Activated CD4-positive, alpha-beta T cell treated with anti-CD3 and anti-CD28 coated beads, Interleukin-2, Interleukin-6, amounts not matched to agents 100 ng/mL and 50 ng/mL, durations not matched to agents 16 hours and 8 hours (primary cell): ENCODE measurements around the gene TENM4.
"Not testable (repeated sequence)": the region's sequence is repeated elsewhere in the genome, so short reads cannot be mapped to it uniquely, and the experiment has no call there.

ENCODE experiments used
- DNase-seq: peaks from one replicate; pipeline ENCODE4 v3.0.0-alpha.2; 2020

Gene TENM4

DNA sequence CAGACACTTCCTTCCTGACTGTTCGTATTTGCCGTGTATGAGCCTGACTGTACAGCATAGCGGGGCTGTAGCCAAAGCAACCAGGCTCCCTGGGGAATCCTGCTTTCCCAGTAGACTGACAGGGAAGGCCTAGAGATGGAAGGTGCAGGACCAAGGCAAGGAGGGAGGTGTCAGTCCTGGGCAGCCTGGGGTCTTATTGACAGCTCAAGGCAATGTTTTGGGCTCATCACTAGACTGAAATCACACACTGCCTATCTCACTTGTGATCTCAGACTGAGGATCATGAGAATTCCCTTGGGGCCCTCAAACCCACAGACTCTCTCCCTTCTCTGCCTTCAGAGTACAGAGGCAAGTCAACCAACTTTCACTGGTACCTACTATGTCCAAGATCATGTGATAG lies 519.3 kb downstream of the TENM4 start:
- DNase-seq: no peak

DNA sequence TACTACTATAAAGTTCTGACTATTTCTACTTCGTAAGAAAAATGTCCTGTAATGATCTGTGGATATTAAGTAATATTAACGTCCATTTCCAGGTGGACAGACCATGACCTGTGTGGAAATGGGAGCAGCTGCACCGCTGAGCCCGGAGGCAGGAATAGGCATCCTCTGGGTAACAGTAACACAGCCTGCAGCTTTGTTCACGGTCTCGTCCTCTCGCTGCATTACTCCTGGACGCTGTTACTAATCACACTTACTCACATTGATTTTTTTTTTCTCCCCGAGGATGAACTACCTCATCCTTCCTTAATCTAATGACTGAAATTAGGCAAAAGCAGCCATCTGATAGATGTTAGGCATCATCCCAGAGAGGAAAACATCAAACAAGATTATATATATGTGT lies 520.5 kb downstream of the TENM4 start:
- DNase-seq: no peak

DNA sequence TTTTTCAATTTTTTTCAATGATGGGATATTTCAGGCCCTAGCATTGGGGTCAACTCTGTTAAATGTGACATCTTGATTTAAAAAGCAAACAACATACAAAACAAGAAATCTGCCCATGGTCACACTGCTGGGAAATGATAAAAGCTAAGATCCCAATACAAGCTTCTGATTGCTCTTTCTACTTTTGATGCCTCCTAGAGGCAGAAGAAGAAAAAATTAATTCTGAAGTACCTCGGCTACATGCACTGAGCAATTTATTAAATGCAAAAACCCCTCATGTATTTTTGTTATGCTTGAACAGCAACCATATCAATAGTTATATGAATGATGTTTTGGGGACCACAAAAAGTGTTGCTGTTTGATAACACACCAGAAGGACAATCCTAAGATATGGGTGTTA lies 524.1 kb downstream of the TENM4 start:
- no peak for DNase-seq

DNA sequence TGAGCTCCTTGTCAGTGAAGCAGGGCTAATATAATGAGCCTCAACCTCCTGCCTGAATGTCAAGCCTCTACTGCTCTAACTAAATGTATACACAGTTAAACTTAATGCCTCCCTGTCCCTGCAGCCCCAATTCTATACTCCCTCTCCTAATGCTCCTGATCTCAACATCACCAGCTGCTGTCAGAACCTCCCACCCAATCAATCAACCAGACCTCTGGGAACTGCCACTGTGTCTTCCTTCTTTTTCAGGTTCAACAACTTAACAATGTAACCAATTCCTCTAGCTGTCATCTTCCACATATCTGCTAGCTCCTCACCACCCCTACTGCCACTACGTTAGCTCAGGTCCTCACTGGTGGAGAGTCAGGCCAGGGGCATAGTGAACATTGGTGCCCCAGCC lies 526.3 kb downstream of the TENM4 start:
- no peak for DNase-seq

DNA sequence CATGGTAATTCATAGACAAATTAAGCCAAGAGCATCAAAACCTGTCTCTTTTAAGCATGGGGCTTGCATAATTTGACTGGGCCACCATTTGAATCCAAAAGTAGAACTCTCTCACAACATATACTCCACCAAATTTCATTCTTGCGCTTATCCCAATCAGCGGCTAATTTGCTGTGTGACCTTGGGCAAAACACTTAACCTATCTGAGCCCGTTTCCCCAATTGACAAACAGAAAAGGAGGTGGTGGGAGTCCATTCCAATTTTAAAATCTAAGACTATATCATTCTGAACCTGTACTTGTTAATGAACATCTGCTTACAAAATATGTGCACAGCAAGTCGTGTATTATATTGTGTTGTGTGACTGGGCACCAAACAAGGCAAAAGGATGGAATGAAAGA lies 528.1 kb downstream of the TENM4 start:
- no peak for DNase-seq

DNA sequence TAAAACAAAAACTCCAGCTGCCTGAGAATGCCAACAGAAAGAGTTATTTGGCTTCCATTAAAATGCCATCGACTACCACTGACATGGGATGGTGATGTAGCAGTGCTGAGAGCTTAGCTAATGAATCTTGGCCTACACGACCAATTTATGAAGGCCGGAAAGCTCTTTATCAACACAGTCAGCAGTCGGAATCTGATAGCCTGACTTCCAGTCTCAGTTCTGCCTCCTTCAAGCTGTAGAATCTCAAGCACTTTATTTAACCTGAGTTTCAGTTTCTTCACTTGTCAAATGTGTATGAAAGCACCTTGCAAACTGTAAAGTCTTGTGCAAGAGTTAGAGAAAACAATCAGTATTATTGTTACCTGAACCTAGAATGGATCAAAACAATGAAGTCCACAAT lies 530.5 kb downstream of the TENM4 start:
- no peak for DNase-seq

DNA sequence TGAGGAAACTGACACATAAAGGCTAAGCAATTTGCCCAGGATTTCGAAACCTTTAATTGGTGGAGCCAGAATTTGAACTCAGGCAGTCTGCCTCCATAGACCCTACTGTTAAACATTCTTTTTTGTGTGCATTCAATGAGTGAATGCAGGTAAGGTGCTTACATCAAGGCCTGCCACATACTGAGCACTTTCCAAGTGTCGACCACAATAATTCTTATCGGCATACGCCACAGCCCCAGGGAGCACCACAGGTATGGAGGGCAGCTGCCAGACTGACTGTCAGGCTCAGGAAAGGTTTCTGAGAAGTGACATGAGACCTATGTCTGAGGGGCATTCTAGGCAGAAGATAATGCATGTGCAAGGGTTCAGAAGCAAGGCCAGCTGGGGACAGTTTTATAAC lies 531.4 kb downstream of the TENM4 start:
- no peak for DNase-seq

DNA sequence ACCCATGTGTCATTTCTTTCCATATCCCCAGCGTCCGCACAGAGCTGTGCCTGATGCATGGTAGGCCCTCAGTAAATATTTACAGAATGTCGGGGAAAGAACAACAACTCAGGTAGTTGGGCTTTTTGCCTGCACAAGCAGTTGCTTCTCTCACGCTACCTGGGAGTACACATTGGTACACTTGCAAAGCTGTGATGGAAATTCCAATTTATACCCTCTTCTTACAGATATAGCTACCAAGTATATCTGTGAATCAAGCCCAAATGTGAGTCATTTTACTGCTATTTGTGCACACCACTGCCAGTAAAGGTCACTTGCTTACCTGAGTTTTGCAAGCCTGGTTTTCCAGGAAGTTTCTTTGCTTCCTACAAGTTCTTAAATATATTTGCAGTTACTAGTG lies 533.2 kb downstream of the TENM4 start:
- no peak for DNase-seq

DNA sequence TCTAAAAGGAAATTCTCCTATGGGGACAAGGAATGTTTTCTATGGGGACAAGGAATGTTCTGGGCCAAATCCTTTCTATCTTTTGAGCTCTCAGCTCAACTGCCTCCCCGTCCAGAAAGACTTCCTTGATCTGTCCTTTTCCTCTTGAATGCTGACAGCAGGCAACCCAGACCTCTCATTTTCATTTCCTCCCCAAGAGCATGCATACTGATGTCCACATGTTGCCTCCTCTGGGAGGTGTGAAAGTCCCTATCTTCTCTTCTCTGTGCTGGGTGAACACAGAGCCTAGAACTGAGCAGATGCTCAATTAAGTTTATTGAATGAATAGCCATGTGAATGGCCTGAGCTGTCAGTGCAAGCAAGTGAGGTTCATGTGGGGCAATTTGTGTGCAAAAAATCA lies 534.3 kb downstream of the TENM4 start:
- no peak for DNase-seq

DNA sequence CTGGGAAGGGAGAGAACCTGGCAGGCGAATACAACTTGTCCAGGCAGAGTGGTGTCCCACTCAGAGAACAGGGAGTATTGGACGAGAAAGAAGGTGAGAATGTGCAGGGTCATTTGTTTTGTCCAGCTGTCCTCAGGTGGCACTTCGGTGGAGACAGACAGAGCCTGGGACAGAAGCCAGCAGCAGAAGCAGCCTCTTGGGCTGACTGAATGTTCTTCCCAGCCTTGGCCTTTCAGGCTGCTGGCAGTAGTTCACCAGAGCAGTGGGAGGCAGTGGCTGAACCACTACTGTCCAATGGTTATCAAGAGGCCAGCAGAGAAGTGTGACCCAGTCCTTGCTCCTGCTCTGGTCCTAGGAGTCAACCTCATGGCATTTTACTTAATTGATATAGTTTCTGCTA lies 535.1 kb downstream of the TENM4 start:
- no peak for DNase-seq

DNA sequence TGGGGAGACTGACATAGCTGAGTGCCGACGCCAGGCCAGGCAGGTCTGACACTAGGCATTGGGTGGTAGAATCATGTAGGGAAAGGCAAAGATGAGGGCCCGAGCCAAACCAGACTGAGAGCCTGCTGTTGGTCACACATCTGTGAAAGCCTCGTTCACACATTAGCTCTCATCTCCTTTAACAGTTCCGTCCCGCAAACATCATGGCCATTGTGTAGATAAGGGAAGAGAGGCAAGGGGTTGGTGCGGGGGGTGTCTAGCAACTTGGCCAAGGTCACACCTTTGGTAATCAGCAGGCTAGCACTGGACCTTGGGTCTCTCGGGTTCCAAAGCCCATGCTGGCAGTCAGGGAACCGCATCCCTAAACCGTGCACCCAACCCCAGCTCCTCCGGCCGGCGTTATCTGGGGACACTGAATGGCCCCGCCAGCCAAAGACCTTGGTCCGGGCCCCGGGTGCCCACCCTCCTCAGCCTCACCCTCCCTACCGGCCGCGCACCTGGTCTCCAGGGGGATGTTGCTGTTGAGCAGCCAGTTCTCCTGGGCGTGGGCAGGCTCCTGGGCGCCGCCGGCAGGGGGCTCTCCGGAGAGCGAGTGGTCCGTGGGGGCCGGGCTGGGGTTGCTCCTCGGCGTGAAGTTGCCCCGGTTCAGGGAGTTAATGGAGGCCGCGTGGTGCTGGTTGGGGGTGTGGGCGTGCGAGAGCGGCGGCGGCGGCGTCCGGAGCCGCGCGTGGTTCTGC lies 537.9 kb downstream of the TENM4 start:
- no peak for DNase-seq

DNA sequence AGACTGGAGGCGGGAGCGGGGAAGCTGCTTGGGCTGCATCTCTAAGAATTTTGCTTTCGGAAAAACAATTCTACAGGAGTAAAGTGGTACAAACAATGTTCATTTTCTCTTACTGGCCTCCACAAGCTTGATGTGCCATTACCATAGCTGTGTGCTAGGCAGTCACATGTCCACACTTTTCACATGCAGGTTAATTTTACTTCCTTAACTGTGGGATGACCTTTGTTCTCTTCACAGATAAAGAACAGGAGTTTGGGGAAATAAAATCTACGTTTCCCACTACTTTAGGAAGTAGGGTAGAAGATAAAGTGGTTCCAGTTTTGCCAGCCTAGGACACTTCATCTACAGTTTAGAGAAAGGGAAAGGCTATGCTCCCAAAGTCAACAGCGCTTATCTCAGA lies 539.0 kb downstream of the TENM4 start:
- DNase-seq: no peak

DNA sequence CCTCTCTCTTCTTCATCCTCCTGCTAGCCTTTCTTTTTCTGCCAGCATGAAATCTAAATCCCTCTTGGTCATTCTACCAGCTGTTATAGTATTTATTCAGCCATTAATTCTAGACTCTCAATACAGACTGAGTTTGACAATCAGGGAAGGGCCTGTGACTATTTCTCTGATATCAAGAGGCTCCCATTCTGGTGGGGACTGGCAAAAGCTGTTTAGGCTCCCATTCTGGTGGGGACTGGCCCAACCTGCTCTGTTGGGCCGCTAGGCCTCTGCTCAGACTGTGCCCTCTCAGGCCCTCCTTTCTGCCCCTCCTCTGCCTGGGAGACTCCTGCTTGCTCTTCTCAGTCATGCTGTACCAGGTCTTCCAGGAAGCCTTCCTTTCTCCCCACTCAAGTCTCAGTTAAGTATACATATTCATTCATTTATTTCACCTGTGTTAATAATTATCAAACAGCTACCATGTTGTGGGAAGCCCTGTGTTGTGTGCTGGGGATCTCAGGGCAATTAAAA lies 542.5 kb downstream of the TENM4 start:
- DNase-seq: no peak

DNA sequence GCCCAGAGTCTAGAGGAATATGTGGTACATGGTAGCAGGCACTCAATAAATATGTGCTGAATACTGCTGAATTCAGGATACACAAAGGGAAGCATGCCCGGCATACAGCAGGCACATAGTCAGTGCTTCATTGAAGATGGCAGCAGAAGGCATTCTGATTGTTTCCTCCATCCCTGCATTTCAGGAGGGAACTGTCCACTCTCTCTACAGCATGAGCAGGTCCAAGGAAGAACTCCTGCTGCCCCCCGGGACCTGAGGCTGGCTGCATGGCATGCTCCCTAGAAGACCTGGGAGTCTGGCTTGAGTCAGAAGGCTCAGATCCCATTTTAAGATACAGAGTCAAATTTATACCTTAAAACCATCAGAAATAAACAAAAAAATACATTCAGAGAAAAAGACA lies 546.8 kb downstream of the TENM4 start:
- DNase-seq: no peak

DNA sequence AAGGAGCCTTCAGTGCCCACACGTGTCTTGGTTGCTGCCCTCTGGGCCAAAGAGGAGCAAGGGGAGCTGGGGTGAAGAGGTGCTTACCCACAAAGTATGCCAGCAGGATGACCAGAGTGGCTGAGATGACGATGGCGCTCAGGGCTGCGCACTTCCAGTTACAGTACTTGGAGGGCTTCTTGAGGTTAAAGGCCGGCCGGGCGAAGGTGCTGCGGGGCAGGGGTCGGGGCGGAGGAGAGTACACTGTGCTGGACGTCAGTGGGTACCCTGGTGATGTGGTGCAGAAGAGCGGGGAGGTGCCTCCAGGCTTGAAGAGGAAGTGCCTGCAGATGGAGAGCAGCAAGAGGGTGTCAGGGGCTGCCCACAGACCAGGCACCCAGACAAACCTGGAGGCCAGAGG lies 551.1 kb downstream of the TENM4 start:
- no peak for DNase-seq

DNA sequence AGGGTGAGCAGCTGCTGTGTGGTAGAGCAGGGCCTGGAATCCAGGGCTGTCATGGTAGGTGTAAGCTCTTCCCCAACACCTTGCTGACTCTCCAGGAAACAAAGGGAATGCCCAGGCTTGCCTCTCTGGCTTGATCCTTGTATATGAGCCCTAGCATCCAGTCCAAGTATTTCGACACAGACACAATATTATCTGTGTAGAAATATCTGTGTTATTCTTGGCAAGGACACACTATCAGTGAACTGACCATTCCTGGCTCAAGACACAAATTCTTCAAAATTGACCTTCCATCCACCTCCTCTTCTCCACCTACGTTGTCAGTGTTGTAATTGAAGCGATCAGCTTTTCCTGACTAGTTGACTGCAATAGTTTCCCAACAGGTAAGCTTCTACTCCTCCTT lies 554.2 kb downstream of the TENM4 start:
- DNase-seq: no peak

DNA sequence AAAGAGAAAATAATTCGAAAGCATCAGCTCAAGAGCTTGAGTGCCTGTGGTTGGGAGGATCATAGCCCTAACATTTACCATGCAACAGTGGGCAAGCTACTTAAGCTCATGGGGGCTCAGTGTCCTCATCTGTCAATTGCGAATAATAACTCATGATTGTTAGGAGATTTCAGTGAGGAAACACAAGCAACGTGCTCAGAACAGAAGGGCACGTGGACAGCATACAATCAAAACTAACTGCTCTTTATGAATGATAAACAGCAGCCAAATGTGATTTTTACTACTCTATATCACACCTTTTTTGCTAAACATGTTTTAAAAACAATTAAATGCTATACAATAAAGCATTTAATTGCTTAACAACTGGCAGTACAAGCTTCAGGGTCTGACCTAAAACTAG lies 556.1 kb downstream of the TENM4 start:
- DNase-seq: no peak

DNA sequence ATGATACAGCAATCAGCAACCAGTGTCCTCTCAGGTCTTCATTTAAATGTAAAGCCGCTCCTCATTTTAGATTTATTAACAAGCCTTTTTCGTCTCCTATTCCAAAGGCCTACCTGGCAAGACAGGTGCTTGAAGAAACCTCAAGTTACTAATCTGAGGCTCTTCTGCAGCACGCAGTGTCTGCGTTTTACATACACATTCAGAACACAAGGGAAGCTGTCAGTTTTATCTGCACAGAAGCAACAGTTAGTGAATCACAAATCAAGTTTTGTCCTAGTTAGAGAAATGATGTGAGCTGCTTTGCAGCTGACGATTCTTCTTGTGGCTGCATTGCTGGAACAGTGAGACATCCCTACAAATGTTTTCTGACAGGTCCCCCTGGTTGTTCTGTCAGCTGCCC lies 557.3 kb downstream of the TENM4 start:
- no peak for DNase-seq

DNA sequence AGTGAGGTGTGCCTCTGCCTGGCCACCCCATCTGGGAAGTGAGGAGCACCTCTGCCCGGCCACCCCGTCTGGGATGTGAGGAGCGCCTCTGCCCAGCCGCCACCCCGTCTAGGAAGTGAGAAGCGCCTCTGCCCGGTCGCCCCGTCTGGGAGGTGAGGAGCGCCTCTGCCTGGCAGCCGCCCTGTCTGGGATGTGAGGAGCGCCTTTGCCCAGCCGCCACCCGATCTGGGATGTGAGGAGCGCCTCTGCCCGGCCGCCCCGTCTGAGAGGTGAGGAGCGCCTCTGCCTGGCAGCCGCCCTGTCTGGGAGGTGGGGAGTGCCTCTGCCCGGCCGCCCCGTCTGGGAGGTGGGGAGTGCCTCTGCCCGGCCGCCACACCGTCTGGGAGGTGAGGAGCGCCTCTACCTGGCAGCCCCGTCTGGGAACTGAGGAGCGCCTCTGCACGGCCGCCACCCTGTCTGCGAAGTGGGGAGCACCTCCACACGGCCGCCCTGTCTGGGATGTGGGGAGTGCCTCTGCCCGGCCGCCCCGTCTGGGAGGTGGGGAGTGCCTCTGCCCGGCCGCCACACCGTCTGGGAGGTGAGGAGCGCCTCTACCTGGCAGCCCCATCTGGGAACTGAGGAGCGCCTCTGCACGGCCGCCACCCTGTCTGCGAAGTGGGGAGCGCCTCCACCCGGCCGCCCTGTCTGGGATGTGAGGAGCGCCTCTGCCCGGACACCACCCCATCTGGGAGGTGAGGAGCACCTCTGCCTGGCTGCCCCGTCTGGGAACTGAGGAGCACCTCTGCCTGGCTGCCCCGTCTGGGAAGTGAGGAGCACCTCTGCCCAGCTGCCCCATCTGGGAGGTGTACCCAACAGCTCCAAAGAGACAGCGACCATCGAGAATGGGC lies 561.5 kb downstream of the TENM4 start:
- DNase-seq: not testable (repeated sequence)

DNA sequence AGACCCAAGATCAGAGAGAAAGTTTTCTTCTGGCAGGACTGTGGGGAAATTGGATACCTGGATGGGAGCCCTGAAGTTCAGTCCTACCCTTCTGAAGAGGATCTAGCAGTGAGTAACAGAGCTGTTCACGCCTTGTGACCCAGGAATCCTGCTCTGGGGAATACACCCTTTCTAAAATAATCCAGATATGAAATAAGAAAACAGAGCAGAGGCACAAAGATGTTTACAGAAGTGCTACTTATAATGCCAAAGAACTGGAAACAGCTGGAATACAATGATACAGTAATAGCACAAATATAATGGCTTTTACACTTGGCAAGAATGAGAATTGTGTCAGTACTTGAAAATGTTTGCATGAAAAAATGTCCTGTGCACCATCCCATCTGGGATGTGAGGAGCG lies 562.2 kb downstream of the TENM4 start:
- DNase-seq: no peak

DNA sequence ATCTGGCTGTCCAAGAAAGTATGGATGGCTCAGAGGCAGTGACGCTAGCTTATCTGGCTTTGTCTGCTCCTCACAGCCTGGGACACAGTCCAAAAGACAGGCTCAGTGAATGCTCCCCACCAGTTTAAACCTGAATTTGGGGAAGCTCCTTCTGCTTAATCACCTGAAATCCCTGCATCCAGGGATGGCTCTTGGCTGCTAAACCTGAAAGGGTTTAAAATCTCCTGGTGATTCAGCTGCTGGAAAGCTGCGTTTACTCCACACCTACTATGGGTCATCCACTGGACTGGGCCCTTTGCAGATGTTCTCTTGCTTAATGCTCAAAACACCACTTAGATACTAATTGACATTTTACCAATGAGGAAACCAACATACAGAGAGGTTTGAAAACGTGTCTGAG lies 564.2 kb downstream of the TENM4 start:
- DNase-seq: no peak

DNA sequence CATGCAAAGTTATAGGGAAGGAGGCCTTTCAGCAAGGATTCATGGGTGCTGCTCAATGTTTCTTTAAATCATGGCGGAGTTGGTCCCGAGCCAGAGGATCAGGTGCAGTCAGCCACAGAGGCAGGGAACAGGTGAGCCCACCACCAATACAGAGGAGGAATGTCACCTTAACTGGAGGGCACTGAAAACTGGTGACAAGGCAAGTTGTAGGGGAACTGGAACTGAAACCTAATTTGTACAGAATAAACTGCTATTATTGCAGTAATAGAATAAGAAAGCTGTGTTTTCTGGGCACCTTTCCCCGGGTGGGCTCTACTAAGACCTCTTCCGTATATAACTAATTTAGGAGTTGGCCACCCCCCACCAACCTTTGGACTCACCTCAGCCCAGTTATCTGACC lies 570.2 kb downstream of the TENM4 start:
- DNase-seq: no peak

DNA sequence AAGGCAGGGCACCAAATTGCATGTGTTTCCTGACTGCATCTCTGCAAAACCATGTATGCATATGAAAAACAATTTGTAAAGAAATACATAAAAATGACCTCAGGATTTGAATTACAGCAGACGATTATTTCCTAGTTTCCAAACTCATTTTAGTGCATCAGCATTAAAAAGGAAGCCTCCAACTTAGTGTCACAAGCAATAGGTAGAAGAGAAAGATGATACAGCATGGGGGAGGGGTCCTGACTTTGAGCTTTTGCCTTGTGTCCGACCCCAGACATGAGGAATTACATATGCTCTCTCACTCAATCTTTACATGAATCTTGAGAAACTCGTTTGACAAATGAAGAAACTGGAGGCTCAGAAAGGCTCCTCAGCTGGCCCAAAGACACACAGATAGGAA lies 571.5 kb downstream of the TENM4 start:
- DNase-seq: no peak

DNA sequence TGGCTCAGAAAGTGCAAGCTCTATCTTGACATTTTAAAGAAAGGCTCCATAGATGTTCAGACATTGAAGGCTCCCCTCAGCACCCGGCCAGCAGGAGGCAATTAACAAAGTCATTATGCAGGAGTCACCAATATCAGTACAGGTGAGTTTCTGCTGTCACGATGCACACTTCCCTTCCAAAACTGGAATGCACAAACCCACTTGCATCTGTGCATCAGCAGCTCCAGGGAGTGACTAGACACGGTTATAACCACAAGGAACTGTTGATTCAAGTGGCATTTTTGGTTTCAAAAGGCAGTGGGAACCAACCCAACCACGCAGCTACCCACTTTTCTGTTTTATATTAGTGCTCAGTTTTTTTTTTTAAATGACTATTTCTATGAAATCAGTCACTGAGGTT lies 572.3 kb downstream of the TENM4 start:
- DNase-seq: no peak
